Measurements from ENCODE around the gene CBLIF.

DNA sequence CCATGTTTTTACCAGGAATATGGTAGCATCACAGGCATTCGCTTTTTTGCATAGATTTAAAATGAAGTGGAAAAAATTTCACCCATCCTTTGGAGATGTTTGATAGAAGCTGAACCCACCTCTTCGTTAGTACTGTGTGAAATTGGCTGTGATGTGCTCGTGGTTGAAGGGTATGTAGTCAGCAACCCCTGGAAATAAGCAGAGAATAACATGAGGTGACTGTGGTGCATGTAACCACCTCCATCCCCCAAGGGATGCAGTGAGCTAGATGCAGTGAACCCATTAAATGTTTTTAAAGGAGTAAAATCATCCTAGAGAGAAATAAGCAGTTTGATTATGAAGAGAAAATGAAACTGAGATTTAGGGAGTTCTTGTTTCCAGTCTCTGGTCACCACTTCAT is 15.9 kb downstream of the CBLIF start:
- TF ChIP-seq, protein P1, sequence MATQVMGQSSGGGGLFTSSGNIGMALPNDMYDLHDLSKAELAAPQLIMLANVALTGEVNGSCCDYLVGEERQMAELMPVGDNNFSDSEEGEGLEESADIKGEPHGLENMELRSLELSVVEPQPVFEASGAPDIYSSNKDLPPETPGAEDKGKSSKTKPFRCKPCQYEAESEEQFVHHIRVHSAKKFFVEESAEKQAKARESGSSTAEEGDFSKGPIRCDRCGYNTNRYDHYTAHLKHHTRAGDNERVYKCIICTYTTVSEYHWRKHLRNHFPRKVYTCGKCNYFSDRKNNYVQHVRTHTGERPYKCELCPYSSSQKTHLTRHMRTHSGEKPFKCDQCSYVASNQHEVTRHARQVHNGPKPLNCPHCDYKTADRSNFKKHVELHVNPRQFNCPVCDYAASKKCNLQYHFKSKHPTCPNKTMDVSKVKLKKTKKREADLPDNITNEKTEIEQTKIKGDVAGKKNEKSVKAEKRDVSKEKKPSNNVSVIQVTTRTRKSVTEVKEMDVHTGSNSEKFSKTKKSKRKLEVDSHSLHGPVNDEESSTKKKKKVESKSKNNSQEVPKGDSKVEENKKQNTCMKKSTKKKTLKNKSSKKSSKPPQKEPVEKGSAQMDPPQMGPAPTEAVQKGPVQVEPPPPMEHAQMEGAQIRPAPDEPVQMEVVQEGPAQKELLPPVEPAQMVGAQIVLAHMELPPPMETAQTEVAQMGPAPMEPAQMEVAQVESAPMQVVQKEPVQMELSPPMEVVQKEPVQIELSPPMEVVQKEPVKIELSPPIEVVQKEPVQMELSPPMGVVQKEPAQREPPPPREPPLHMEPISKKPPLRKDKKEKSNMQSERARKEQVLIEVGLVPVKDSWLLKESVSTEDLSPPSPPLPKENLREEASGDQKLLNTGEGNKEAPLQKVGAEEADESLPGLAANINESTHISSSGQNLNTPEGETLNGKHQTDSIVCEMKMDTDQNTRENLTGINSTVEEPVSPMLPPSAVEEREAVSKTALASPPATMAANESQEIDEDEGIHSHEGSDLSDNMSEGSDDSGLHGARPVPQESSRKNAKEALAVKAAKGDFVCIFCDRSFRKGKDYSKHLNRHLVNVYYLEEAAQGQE (IDR thresholded peaks at IDR 0.05; ENCODE audit: insufficient read depth in 1 of 2, low read depth in 2 of 2, low read length in 1 of 2) = no peak
- TF ChIP-seq, protein P2, sequence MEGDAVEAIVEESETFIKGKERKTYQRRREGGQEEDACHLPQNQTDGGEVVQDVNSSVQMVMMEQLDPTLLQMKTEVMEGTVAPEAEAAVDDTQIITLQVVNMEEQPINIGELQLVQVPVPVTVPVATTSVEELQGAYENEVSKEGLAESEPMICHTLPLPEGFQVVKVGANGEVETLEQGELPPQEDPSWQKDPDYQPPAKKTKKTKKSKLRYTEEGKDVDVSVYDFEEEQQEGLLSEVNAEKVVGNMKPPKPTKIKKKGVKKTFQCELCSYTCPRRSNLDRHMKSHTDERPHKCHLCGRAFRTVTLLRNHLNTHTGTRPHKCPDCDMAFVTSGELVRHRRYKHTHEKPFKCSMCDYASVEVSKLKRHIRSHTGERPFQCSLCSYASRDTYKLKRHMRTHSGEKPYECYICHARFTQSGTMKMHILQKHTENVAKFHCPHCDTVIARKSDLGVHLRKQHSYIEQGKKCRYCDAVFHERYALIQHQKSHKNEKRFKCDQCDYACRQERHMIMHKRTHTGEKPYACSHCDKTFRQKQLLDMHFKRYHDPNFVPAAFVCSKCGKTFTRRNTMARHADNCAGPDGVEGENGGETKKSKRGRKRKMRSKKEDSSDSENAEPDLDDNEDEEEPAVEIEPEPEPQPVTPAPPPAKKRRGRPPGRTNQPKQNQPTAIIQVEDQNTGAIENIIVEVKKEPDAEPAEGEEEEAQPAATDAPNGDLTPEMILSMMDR (IDR thresholded peaks at IDR 0.05) = no peak
- no peak for TF ChIP-seq POLR2AphosphoS5 (IDR thresholded peaks at IDR 0.05; ENCODE audit: low read depth, low read length)
- TF ChIP-seq TCF7L2 (IDR thresholded peaks at IDR 0.05; ENCODE audit: low read depth, low read length) = no peak
